SK-N-MC (cell line): ENCODE data around the gene RHOJ.

ENCODE experiments used
- EZH2 ChIP-seq: fragments of 200-600 bp; sonication (generic); IDR thresholded peaks from one replicate; pipeline ENCODE4 v1.6.1; 2017; ENCODE audit warnings: antibody characterized with exemption
- FOXP2 ChIP-seq: optimal IDR thresholded peaks from 2 replicates; pipeline ENCODE3; 2011; ENCODE audit warnings: mild to moderate bottlenecking, moderate library complexity; ENCODE audit not compliant: insufficient read depth; ENCODE audit errors: extremely low read length, control extremely low read depth
- POLR2AphosphoS5 ChIP-seq: IDR thresholded peaks from 2 replicates; pipeline ENCODE4 v1.6.1; 2012; ENCODE audit warnings: mild to moderate bottlenecking, low read depth, low read length, borderline replicate concordance

DNA sequence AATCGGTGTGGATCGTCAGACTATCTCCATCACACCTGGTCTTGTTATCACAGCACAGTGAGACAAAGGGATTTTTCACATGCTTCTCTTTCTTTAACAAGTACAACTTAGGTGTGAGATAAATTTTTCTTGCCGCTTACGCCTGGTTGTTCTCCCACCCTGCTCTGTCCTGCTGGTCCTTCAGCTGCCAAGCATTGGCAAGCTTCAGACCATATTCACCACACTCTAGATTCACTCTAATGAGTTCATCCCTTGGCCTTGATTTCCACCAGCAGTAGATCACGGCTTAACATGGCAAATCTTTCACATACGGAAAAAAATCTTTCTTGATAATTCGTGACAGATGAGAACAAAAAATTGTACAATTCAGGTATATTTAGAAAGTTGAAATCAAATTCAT lies 33.5 kb downstream of the RHOJ start:
- TF ChIP-seq EZH2: no peak
- TF ChIP-seq POLR2AphosphoS5: no peak
- no peak for TF ChIP-seq FOXP2
